Muscle of leg (tissue), 11 donors: ENCODE measurements around the gene PKDREJ. TPM values are rescaled to one million over a fixed set of nuclear protein-coding genes. Genes with fewer than 3 reads are reported as not detected.
"Not testable (repeated sequence)": the region's sequence is repeated elsewhere in the genome, so short reads cannot be mapped to it uniquely, and the experiment has no call there.

Experiments used
- DNase-seq: peaks from one replicate; pipeline ENCODE4 v3.0.0; 2013
- H3K27ac ChIP-seq: one replicate; pipeline ENCODE4 v1.5.1; 2013; ENCODE audit warnings: mild to moderate bottlenecking, low read length, control low read depth
- H3K27me3 ChIP-seq: one replicate; pipeline ENCODE4 v1.6.1; 2013; ENCODE audit warnings: low read length; ENCODE audit not compliant: control insufficient read depth, insufficient read depth
- H3K36me3 ChIP-seq: one replicate; pipeline ENCODE4 v1.6.1; 2013; ENCODE audit warnings: low read length; ENCODE audit not compliant: control insufficient read depth, insufficient read depth
- H3K4me1 ChIP-seq: one replicate; pipeline ENCODE4 v1.6.1; 2013; ENCODE audit warnings: low read length; ENCODE audit not compliant: control insufficient read depth, insufficient read depth
- H3K4me3 ChIP-seq: one replicate; pipeline ENCODE4 v1.5.1; 2013; ENCODE audit warnings: low read length, control low read depth
- H3K9me3 ChIP-seq: replicated peaks from 2 replicates; pipeline ENCODE4 v1.6.1; 2013; ENCODE audit warnings: low read depth, low read length; ENCODE audit not compliant: control insufficient read depth
- WGBS: methylation state at CpG from one replicate; pipeline ENCODE4 v1.1.5; 2013; ENCODE audit warnings: missing lambda C conversion rate; ENCODE audit not compliant: insufficient coverage; 5-methylcytosine and 5-hydroxymethylcytosine counted together
- polyA plus RNA-seq, 8 donors: library from polyadenylated mRNA; unstranded; fragments of 120-200 nt; gene quantifications; one replicate each; pipeline versions ENCODE4 v1.2.1 to v1.2.3, GENCODE V29; 2013; ENCODE audit warnings: inconsistent platforms in 1 of 8, low replicate concordance in 1 of 8; ENCODE audit not compliant: insufficient read length in 8 of 8, insufficient read depth in 1 of 8
- total RNA-seq: library from RNA; stranded (reverse); fragments of 120-200 nt; gene quantifications from one replicate; pipeline ENCODE4 v1.2.4, GENCODE V29; 2013

PKDREJ gene
- total and polyA plus RNA-seq, 9 donors = 0.04 to 0.45 (median 0.35) TPM

DNA sequence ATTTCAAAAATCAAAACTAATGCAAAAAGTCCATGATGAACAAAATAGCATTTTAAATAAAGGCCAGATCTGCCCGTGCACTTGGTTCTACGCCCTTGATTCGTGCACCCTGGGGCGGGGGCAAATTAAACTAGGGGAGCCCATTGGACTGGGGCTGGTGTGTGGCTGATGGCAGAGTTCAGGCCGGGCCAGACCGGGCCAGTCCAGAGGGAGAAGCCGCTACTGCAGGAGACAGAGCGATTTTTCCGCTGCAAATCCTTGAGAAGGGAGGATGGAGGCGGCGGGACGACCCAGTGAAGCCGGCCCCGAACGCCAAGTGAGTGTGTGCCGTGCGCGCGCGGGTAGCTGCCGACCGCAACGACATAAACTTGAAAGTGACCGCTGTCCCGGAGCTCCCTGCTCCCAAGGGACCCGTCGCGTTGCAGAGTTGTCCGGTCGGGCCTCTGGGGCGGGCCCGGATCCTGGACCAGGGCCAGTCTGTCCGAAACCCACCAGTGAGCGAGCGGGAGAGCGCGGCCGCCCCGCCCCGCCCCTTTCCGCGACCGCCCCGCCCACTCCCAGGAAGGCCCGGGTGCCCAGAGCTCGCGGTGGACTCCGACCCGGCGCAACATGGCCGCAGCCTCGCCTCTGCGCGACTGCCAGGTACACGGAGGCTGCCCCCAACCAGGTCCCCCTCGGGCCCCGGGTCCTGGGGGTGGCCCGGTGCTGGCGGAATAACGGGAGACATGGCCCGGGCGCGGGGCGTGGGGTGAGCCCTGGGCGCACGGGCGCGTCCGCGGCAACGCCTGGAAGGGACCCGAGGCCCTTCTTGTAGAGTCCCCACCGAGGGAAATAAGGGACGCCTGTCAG, 4.5 kb upstream of the PKDREJ start, which contains the start of gene TTC38:
TSS of gene TTC38 (plus strand) at position 578 of the 849 bp plus-strand sequence. CDS start at position 610, 32 bp downstream.
- peak; percentile 95 for DNase-seq
- Histone ChIP-seq H3K27me3 (peaks cover 9% of the 10 kb centered on the region), H3K36me3 (peaks cover 11% of the 10 kb centered on the region), H3K4me1 (peaks cover 20% of the 10 kb centered on the region), H3K9me3 (no peaks in the 10 kb centered on the region), H3K4me3 (peak within 1 kb of the TSS; percentile 60), H3K27ac (peak within 1 kb of the TSS; percentile 48)
- WGBS = under 1% methylated on average over 74 of the region's 74 CpGs

DNA sequence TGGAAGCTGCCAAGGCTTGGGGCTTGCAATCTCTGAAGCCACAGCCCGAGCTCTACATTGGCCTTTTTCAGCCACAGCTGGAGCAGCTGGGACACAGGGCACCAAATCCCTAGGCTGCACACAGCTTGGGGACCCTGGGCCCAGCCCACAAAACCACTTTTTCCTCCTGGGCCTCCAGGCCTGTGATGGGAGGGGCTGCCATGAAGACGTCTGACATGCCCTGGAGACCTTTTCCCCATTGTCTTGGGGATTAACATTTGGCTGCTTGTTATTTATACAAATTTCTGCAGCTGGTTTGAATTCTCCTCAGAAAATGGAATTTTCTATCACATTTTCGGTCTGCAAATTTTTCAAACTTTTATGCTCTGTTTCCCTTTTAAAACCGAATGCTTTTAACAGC, 2.5 kb upstream of the PKDREJ start:
- 90% methylated on average over 3 of the region's 4 CpGs for WGBS
- H3K27me3 ChIP-seq = peaks cover 24% of the 10 kb centered on the region
- H3K4me1 ChIP-seq = peaks cover 20% of the 10 kb centered on the region
- H3K36me3 ChIP-seq, H3K4me3 ChIP-seq, H3K9me3 ChIP-seq, DNase-seq, H3K27ac ChIP-seq: not testable (repeated sequence)

DNA sequence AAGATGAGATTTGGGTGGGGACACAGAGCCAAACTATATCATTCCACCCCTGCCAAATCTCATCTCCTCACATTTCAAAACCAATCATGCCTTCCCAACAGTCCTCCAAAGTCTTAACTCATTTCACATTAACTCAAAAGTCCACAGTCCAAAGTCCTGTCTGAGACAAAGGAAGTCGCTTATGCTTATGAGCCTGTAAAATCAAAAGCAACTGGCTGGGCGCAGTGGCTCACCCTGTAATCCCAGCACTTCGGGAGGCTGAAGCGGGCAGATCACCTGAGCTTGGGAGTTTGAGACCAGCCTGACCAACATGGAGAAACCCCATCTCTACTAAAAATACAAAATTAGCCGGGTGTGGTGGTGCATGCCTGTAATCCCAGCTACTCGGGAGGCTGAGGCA, 1.4 kb upstream of the PKDREJ start:
- H3K27me3 ChIP-seq = peaks cover 32% of the 10 kb centered on the region
- H3K4me3 ChIP-seq, H3K9me3 ChIP-seq, DNase-seq, H3K36me3 ChIP-seq, H3K27ac ChIP-seq: not testable (repeated sequence)
- peaks cover 20% of the 10 kb centered on the region for H3K4me1 ChIP-seq
- WGBS = 100% methylated on average over 2 of the region's 6 CpGs

DNA sequence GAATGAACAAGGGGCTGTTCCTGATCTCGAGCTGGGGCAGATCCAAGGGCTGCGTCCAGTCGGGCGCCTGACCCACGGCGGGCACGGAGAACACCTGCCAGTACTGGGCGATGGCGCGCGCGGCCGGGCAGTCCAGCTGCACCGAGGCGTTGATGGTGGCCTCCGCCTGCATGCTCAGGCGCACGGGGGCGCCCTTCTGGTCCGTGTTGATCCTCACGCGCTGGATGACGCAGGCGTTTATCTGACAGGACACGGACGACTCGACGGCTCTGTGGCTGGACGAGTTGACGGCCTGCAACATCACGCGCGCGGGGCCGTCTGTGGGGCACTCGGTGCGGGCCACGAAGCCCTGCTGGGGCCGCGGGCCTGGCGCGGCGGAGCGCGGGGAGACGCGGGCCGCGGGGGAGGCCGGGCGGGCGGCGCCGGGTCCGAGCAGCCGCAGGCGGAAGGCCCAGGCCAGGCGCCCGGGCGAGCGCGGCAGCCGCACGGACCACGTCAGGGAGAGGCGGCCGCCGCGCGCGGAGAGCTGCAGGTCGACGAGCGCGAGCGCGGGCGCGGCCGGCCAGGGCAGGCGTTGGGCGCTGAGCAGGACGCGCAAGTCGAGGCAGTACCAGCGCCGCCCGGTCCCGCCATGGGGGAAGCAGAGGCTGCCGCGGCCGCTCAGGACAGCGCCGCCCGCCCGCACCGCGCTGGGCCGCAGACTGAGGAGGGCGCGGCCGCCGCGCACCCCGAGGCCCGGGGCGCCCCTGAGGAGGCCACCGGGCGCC, 511 bp downstream of the PKDREJ start:
- no peak overlapping the region for H3K4me3 ChIP-seq
- H3K4me1 ChIP-seq = peaks cover 9% of the 10 kb centered on the region
- peaks cover 41% of the 10 kb centered on the region for H3K27me3 ChIP-seq
- no peak overlapping the region for H3K27ac ChIP-seq
- peak; percentile 59 for DNase-seq
- 5% methylated on average over 109 of the region's 109 CpGs for WGBS
- no peaks in the 10 kb centered on the region for H3K9me3 ChIP-seq
- H3K36me3 ChIP-seq = no peaks in the 10 kb centered on the region

DNA sequence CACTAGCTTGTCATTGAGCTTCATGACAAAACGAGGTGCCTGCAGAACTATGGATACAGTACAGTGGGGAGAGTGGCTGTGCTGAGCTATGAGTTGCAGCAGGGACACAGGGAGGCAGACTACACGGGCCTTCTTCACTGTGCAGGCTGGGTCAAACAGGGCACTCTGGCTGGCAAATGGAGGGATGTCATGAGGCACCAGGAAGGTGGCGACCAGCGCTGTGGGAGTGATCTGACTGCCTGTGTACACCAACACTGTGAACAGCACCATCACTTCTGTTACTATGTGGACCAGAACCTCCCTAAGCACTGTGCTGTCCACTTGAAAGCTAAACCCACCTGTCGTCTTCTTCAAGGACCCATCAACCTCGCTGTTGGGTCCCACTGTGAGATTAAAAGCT, 3.1 kb downstream of the PKDREJ start:
- H3K36me3 ChIP-seq = no peaks in the 10 kb centered on the region
- WGBS = 71% methylated on average over 6 of the region's 6 CpGs

DNA sequence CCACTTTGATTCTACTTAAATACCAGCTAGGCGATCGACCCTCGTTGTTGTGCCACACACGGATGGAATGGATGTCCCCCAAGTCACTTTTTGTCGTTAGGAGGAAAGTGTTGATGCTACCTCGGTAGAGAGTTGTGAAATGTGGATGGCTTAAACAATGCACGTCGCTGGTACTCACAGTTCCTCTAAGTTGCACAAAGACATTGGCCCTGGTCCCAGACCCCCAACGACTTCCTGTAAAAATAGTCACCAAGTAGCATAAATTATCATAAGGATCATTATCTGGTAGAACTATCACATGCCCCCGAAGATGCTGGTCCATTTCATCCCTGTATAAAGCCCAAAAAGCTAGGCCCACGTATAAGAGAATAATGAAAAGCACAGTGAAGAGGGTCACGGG, 3.8 kb downstream of the PKDREJ start:
- WGBS = 70% methylated on average over 3 of the region's 12 CpGs
- H3K9me3 ChIP-seq = no peaks in the 10 kb centered on the region
- H3K36me3 ChIP-seq = no peaks in the 10 kb centered on the region
- no peak overlapping the region for H3K27ac ChIP-seq
- no peak overlapping the region for H3K4me3 ChIP-seq
- DNase-seq = no peak
- H3K4me1 ChIP-seq = peaks cover 11% of the 10 kb centered on the region
- peaks cover 47% of the 10 kb centered on the region for H3K27me3 ChIP-seq

More for the DNA sequence above, 3.1 kb downstream of the PKDREJ start:
- no peak for DNase-seq
- Histone ChIP-seq H3K27ac (no peak overlapping the region), H3K9me3 (no peaks in the 10 kb centered on the region), H3K27me3 (peaks cover 46% of the 10 kb centered on the region), H3K4me3 (no peak overlapping the region), H3K4me1 (peaks cover 6% of the 10 kb centered on the region)

DNA sequence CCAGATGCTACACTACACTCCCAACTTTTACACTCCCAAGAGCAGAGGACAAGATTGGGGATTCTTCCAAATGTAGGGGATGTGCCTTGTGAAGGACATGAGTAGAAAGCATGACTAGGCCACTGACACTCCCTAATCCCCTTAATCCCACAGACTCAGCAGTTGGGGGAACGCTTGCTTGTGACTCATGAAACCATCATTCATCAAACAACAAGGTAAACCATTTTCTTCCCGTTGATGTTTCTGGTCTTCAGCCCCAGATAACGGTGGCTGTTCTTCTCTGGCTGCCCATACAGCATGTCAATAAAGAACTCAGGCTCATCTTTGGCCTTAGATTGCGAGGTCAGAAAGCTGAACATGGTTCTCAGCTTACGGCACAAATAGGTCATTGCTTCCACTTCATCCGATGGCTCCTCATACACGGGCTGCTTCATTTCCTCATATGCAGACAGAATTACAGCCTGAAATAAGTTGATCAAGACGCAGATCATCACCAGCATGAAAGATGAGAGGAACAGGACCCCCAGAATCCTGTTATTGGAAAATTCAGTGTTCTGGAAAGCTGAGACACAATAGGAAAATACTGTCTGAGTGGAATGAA, 6.7 kb downstream of the PKDREJ start:
- 80% methylated on average over 6 of the region's 8 CpGs for WGBS
- Histone ChIP-seq H3K36me3 (no peaks in the 10 kb centered on the region), H3K27ac (no peak overlapping the region), H3K27me3 (peaks cover 29% of the 10 kb centered on the region), H3K4me1 (peaks cover 9% of the 10 kb centered on the region), H3K4me3 (no peak overlapping the region), H3K9me3 (no peaks in the 10 kb centered on the region)
- no peak for DNase-seq

DNA sequence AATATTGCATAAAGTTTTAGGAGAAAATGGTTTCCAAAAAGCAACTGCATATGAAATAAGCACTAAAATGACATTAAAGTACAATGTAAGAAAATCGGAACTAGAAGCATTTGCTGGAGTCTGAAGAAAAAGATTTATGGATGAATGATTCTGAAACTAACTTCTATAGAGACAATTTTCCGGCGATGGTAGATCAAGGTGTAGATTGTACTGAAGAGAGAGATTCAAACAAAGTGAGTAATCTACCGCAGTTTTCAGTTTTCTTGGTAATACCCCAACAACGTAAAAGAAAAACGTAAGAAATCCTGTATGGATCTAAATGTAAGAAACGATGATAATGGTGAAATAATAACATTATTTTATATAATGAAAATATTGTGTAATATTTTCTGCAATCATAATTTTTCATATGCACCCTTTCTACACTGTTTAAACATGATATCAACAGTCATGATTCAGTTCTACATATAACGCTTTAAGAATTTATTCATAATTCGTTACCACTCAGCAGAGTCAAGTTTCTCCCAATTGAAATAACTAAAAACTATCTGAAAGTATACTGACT, 11.2 kb downstream of the PKDREJ start:
- Histone ChIP-seq H3K27me3 (peaks cover 6% of the 10 kb centered on the region), H3K4me3 (no peak overlapping the region), H3K9me3 (no peaks in the 10 kb centered on the region), H3K36me3 (peaks cover 10% of the 10 kb centered on the region), H3K4me1 (peaks cover 23% of the 10 kb centered on the region), H3K27ac (no peak overlapping the region)
- DNase-seq = no peak
- no CpG with 5 or more reads among the region's 9 CpGs for WGBS

DNA sequence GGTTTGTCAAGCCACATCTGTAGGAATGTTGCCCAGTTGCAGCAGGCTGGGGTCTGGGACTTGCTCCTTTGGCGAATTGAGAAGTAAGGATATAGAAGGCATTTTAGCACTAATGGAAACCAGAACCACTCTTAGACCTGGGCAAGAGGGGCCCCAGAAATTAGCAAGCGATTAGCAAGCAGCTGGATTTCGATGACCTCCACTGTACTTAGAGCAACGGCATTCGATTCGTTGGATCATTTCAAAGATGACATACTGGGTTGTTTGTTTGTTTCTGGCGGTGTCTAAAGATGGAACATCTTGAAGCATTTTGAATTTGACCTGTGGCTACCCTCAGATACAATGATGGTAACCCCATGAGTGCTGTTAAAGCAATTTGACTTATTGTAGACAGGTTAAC, 11.9 kb downstream of the PKDREJ start:
- H3K27ac ChIP-seq = peak overlapping the region; percentile 76

DNA sequence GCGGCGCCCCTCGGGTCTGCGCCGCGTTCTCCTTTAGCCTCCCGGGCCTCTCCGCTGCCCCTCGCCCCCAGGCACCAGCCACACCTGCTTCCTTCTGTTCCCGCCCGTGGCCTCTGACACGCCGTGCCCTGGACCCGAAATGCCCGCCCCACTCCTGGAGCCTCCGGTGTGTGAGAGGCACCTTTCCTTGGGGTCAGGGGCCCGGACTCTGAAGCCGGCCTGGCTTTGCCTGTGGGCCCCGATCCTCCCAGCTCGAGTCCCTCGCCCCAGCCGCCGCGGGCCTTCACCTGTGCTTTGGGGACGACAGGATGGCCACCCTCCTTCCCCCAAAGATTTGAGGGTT, 12.4 kb downstream of the PKDREJ start:
- H3K27me3 ChIP-seq = peaks cover 2% of the 10 kb centered on the region
- peaks cover 17% of the 10 kb centered on the region for H3K36me3 ChIP-seq
- DNase-seq = no peak
- WGBS = 4% methylated on average over 25 of the region's 25 CpGs
- H3K4me3 ChIP-seq = peak overlapping the region; percentile 97
- peaks cover 33% of the 10 kb centered on the region for H3K4me1 ChIP-seq
- peak overlapping the region; percentile 76 for H3K27ac ChIP-seq
- no peaks in the 10 kb centered on the region for H3K9me3 ChIP-seq

More for the DNA sequence above, 11.9 kb downstream of the PKDREJ start:
- peak; percentile 35 for DNase-seq
- peak overlapping the region; percentile 97 for H3K4me3 ChIP-seq
- H3K27me3 ChIP-seq = peaks cover 6% of the 10 kb centered on the region
- peaks cover 29% of the 10 kb centered on the region for H3K4me1 ChIP-seq
- peaks cover 16% of the 10 kb centered on the region for H3K36me3 ChIP-seq
- H3K9me3 ChIP-seq = no peaks in the 10 kb centered on the region
- 37% methylated on average over 7 of the region's 7 CpGs for WGBS
